M059J (cell line): ENCODE data around the gene LTK. TPM values are rescaled to one million over a fixed set of nuclear protein-coding genes. Genes with fewer than 3 reads are reported as not detected.
"Not testable (repeated sequence)": the region's sequence is repeated elsewhere in the genome, so short reads cannot be mapped to it uniquely, and the experiment has no call there.

ENCODE experiments used
- DNase-seq: peaks from one replicate; pipeline ENCODE4 v3.0.0-alpha.2; 2012; ENCODE audit warnings: low read depth
- total RNA-seq: library from RNA; depleted of rRNA; stranded (reverse); fragments of >200 nt; shearing (Covaris generic); gene quantifications from 2 replicates; pipeline ENCODE4 v1.2.3, GENCODE V29; 2014; rRNA removed

The LTK gene
- total RNA-seq, 1 experiment from 2014 or later, result not detected

DNA sequence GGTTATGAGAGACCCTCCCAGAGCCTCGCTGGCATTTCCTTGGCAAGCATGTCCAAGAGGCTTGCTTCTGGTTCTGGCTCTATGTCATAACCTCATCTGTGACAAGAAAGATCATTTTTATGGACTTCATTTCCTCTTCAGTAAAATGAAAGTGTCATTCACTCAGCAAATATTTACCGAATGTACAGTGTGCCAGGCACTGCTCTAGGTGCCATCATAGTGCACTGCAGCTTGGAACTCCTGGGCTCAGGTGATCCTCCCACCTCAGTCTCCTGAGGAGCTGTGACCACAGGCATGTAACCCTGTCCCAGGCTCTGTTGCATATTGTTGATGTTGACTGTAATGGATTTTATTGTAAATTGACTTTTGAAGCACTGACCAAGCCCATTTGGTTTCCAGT is 38.7 kb downstream of the LTK start:
- no peak for DNase-seq

GRCh38 chr15:41474436-41474835 is 39.2 kb downstream of the LTK start:
- no peak for DNase-seq

DNA sequence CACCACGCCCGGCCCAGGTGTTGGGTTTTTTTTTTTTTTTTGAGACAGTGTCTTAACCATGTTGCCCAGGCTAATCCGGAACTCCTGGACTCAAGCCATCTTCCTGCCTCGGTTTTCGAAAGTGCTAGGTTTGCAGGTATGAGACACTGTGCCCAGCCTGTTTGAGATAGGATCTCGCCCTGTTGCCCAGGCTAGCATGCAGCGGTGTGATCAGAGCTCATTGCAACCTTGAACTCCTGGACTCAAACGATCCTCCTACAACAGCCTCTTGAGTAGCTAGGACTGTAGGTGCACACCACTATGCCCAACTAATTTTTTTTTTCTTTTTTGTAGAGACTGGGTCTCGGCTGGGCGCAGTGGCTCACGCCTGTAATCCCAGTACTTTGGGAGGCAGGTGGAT is 40.2 kb downstream of the LTK start:
- DNase-seq, result no peak

DNA sequence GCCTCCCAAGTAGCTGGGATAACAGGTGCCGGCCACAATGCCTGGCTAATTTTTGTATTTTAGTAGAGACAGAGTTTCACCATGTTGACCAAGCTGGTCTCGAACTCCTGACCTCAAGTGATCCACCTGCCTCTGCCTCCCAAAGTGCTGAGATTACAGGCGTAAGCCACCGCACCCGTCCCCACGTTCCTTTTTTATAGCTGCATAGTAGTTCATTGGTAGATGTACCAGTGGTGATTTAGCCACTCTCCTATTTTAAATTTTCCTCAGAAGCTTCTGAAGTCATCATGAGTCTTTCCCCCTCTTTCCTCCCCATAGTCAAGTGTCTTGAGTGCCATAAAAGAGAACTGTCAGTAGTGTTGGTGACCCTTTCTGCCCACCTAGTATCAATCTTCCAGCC is 44.0 kb downstream of the LTK start:
- DNase-seq, result not testable (repeated sequence)

DNA sequence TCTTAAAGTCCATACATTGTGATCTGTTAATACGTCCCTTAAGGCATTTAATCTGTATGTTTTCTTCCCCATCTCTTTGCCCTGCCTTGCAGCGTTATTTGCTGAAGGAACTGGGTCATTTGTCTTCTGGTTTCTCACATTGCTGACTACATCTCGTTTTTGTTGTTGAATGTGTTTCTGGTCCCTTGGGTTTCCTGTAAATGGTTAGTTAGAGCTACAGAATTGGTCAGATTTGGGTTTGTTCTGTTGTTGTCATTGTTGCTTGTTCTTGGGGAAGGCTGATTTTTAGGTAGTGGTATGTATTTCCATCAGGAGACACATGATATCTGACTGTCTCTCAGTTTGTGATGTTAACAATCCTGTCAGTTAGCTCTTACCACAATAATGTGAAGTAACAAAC is 46.9 kb downstream of the LTK start:
- DNase-seq, result no peak

GRCh38 chr15:41465822-41466421 is 47.7 kb downstream of the LTK start:
- peak; percentile 48 for DNase-seq

GRCh38 chr15:41464889-41465580 is 48.6 kb downstream of the LTK start:
- DNase-seq, result no peak

DNA sequence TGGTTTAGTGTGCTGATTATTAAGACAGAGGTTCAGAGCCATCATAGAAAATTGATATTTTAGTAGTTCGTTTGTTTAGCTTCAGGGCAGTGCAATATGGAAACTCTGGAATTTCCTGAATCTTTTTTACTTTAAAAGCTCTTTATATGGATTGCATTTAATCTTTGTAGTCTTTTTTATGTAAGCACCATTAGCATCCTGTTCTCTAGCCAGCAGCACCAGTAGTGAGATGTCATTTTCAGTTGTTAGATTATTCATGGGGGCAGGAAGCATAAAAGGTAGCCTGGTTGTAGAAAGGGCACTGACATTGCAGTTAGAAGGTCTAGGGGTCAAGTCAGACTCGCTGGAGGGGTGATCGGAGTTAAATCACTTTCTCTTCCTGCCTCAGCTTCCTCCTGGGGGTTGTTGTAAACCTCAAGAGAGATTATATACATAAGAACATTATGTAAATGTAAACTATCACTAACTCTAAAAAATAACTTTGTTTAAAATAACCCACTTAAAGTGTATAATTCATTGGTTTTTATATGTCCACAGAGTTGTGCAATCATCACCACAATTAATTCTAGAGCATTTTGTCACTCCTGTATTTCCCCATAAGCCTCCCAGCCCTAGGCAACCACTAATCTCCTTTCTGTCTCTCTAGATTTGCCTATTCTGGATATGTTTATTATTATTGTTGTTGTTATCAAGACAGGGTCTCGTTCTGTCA is 51.4 kb downstream of the LTK start:
- peak; percentile 20 for DNase-seq

Other genes starting within 250 kb of the LTK start
- gene OIP5, start 181.2 kb downstream of the LTK start, total RNA-seq, result 37.9 and 61.9 TPM in 2 replicates
- gene NUSAP1, start 180.9 kb downstream of the LTK start, total RNA-seq, result 212 and 264 TPM in 2 replicates
- gene NDUFAF1, start 111.3 kb downstream of the LTK start, total RNA-seq, result 25.0 and 30.6 TPM in 2 replicates
- 29.8 and 40.8 TPM in 2 replicates for gene RTF1, start 96.7 kb downstream of the LTK start, total RNA-seq
- gene ITPKA, start 20.0 kb downstream of the LTK start, total RNA-seq, result 3.7 and 6.1 TPM in 2 replicates
- gene RPAP1, start 30.4 kb upstream of the LTK start, total RNA-seq, result 15.9 and 23.6 TPM in 2 replicates
- gene TYRO3, start 45.4 kb upstream of the LTK start, total RNA-seq, result 5.3 and 8.7 TPM in 2 replicates
- gene MGA, start 146.6 kb upstream of the LTK start, total RNA-seq, result 13.8 and 26.7 TPM in 2 replicates